Esophagus squamous epithelium (tissue), 5 donors: Measurements from ENCODE around the gene EPHA5. TPM values are rescaled to one million over a fixed set of nuclear protein-coding genes. Genes with fewer than 3 reads are reported as not detected.

ENCODE experiments used
- DNase-seq: peaks from one replicate; lab custom pipeline; 2025; lab: John Stamatoyannopoulos, UW
- H3K27ac ChIP-seq, 4 donors: fragments of 200-600 bp; sonication (generic); one replicate each; pipeline ENCODE4 v1.5.1; 2016 to 2019; ENCODE audit warnings: mild to moderate bottlenecking in 1 of 4
- H3K27me3 ChIP-seq, 4 donors: fragments of 200-600 bp; sonication (generic); 1 replicate in 3 of 4; 2 replicates in 1 of 4; pipeline versions ENCODE4 v1.5.1 to v1.6.0; 2017 to 2021; ENCODE audit warnings: antibody characterized with exemption in 1 of 4
- H3K36me3 ChIP-seq, 3 donors: fragments of 200-600 bp; sonication (generic); one replicate each; pipeline ENCODE4 v1.5.1; 2016 to 2019
- H3K4me1 ChIP-seq, 3 donors: fragments of 200-600 bp; sonication (generic); one replicate each; pipeline ENCODE4 v1.5.1; 2017 to 2019
- H3K4me3 ChIP-seq, 4 donors: fragments of 200-600 bp; sonication (generic); 1 replicate in 3 of 4; 2 replicates in 1 of 4; pipeline ENCODE4 v1.5.1; 2016 to 2019; ENCODE audit warnings: mild to moderate bottlenecking in 2 of 4, moderate library complexity in 1 of 4
- H3K9me3 ChIP-seq, 3 donors: fragments of 200-600 bp; sonication (generic); one replicate each; pipeline ENCODE4 v1.5.1; 2016 to 2019
- POLR2A ChIP-seq, 4 donors: fragments of 450-650 bp; IDR thresholded peaks; one replicate each; pipeline ENCODE4 v1.6.1; 2017; ENCODE audit warnings: antibody characterized with exemption in 4 of 4, mild to moderate bottlenecking in 4 of 4, moderate library complexity in 3 of 4
- WGBS, 2 donors: methylation state at CpG; one replicate each; pipeline ENCODE4 v1.1.5; 2018; 5-methylcytosine and 5-hydroxymethylcytosine counted together
- intact Hi-C: fragments of 100-400 bp; cut with DNase I; formaldehyde crosslinking; loops from one replicate; pipeline ENCODE4 v1.15.0; 2022
- total RNA-seq, 4 donors: library from RNA; depleted of rRNA; stranded (reverse); fragments of >200 nt; gene quantifications; one replicate each; pipeline ENCODE4 v1.1.0, GENCODE V29; 2016
- TF ChIP-seq, protein P1 (sequence below), 6 experiments: fragments of 450-650 bp in 4 of 6; fragments of 200-600 bp in 2 of 6; sonication (generic) in 2 of 6; IDR thresholded peaks; one replicate each; pipeline ENCODE4 v1.5.1; 2016 to 2019; ENCODE audit warnings: antibody characterized with exemption in 6 of 6, mild to moderate bottlenecking in 4 of 6, moderate library complexity in 4 of 6
- donor health status: DM: yes; HTN: yes; CAD: no.

The EPHA5 gene
- total RNA-seq, 4 donors from 2014 or later, result under 0.01 to 0.06 TPM; not detected in 2

DNA sequence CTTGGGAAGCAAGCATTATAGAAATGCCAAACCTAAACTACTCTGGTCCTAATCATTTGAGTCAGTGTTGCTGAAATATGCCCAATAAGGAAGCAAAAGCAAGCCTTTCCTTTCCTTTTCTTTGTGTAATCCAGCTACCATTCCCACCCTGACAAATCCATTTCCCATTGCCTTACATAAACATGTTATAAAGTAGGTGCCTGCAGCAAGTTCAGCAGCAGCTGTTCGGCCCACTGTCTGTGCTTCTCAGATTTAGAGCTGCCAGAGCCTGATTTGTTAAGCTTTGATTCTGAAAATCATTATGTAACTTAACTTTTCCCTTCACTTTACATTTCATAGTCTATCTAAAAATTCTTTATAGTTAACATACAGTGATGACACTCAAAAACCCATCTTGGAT is 148.6 kb downstream of the EPHA5 start:
- DNase-seq, result no peak
- Histone ChIP-seq H3K4me1 (no peaks in the 10 kb centered on the region), H3K27me3 (no peaks in the 10 kb centered on the region), H3K27ac (no peak overlapping the region), H3K9me3 (no peaks in the 10 kb centered on the region), H3K4me3 (no peak overlapping the region), H3K36me3 (no peaks in the 10 kb centered on the region)
- no peak for TF ChIP-seq POLR2A (IDR thresholded peaks at IDR 0.05)
- TF ChIP-seq, protein P1, sequence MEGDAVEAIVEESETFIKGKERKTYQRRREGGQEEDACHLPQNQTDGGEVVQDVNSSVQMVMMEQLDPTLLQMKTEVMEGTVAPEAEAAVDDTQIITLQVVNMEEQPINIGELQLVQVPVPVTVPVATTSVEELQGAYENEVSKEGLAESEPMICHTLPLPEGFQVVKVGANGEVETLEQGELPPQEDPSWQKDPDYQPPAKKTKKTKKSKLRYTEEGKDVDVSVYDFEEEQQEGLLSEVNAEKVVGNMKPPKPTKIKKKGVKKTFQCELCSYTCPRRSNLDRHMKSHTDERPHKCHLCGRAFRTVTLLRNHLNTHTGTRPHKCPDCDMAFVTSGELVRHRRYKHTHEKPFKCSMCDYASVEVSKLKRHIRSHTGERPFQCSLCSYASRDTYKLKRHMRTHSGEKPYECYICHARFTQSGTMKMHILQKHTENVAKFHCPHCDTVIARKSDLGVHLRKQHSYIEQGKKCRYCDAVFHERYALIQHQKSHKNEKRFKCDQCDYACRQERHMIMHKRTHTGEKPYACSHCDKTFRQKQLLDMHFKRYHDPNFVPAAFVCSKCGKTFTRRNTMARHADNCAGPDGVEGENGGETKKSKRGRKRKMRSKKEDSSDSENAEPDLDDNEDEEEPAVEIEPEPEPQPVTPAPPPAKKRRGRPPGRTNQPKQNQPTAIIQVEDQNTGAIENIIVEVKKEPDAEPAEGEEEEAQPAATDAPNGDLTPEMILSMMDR (IDR thresholded peaks at IDR 0.05), result no peak
- 13 to 18% methylated on average over 1 of the region's 1 CpG for WGBS, 2 donors
- intact Hi-C loops, result no loop called here

DNA sequence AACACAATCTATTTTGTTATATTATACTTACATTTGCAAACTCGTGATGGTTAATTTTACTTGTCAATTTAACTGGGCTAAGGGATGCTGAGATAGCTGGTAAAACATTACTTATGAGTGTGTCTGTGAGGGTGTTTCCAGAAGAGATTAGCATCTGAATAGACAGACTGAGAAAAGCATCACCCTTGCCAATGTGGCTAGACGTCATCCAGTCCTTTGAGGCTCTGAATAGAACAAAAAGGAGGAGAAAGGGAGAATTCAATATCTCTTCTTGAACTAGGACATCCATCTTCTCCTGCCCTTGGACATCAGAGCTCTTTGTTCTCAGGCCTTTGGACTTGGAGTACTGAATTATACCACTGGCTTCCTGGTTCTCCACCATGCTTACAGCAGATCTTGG is 154.6 kb downstream of the EPHA5 start:
- intact Hi-C loops, result no loop called here
- Histone ChIP-seq H3K9me3 (no peaks in the 10 kb centered on the region), H3K27ac (no peak overlapping the region), H3K4me3 (no peak overlapping the region), H3K27me3 (no peaks in the 10 kb centered on the region), H3K4me1 (no peaks in the 10 kb centered on the region), H3K36me3 (no peaks in the 10 kb centered on the region)
- no peak for TF ChIP-seq POLR2A (IDR thresholded peaks at IDR 0.05)
- TF ChIP-seq, protein P1 (IDR thresholded peaks at IDR 0.05), result no peak
- no peak for DNase-seq
- WGBS, 2 donors, result 34 to 42% methylated on average over 2 of the region's 2 CpGs

DNA sequence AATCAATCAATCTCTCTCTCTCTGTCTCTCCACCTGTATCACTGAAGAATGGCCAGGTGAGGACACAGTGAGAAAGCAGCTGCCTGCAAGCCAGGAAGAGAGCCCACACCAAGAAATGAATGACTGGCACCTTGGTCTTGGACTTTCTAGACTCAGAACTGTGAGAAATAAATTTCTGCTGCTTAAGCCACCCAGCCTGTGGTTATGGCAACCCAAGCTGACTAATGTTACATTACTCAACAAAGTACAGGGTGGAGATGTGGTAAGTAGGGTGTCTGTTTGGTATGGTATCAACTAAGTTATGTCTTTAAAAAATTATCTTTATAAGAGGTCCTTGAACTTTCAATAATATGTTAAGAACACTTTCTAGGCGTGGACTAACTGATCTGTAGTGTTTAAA is 159.3 kb downstream of the EPHA5 start:
- Histone ChIP-seq H3K9me3 (no peaks in the 10 kb centered on the region), H3K36me3 (no peaks in the 10 kb centered on the region), H3K27me3 (no peaks in the 10 kb centered on the region), H3K27ac (no peak overlapping the region), H3K4me3 (no peak overlapping the region), H3K4me1 (no peaks in the 10 kb centered on the region)
- 52 to 73% methylated on average over 1 of the region's 1 CpG for WGBS, 2 donors
- TF ChIP-seq, protein P1 (IDR thresholded peaks at IDR 0.05), result no peak
- TF ChIP-seq POLR2A (IDR thresholded peaks at IDR 0.05), result no peak
- DNase-seq, result no peak
- intact Hi-C loops, result no loop called here

DNA sequence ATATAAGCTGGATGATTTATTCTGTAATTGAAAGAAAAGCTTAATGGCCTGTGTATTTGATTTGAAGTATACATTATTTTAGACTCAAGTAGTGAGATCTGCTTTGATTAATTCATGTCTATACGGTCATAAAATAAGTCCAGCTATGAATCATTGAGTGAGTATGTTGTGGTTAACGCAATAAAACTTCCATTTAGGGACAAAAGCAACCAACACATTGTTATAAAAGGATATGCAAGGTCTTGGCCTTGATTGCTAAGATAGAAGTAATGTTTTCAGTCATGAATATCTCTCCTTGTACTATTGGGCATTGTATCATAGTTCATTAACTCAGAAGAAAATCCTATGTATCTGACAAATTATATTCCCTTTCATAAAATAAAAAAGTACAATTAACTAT is 162.1 kb downstream of the EPHA5 start:
- no peak overlapping the region for H3K4me3 ChIP-seq
- H3K27me3 ChIP-seq, result no peaks in the 10 kb centered on the region
- DNase-seq, result no peak
- WGBS, 2 donors, result 45 to 46% methylated on average over 2 of the region's 2 CpGs
- H3K36me3 ChIP-seq, result no peaks in the 10 kb centered on the region
- TF ChIP-seq, protein P1 (IDR thresholded peaks at IDR 0.05), result no peak
- no peak for TF ChIP-seq POLR2A (IDR thresholded peaks at IDR 0.05)
- no peaks in the 10 kb centered on the region for H3K9me3 ChIP-seq
- no peaks in the 10 kb centered on the region for H3K4me1 ChIP-seq
- intact Hi-C loops, result no loop called here
- no peak overlapping the region for H3K27ac ChIP-seq

DNA sequence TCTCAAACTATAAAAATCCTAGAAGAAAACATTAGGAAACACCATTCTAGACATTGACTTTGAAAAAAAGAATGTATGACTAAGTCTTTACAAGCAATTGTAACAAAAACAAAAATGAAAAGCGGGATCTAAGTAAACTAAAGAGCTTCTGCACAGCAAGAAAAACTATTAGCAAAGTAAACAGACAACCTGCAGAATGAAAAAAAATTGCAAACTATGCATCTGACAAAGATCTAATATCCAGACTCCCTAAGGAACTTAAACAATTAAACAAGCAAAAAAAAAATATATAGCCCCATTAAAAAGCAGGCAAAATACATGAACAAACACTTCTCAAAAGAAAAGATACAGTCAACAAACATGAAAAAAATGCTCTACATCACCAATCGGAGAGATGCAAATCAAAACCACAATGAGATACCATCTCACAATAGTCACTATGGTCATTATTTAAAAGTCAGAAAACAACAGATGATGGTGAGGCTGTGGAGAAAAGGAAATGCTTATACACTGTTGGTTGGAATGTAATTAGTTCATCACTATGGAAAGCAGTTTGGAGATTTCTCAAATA is 168.1 kb downstream of the EPHA5 start:
- intact Hi-C loops, result no loop called here
- no peaks in the 10 kb centered on the region for H3K9me3 ChIP-seq
- H3K27me3 ChIP-seq, result no peaks in the 10 kb centered on the region
- H3K4me1 ChIP-seq, result no peaks in the 10 kb centered on the region
- H3K4me3 ChIP-seq, result no peak overlapping the region
- no peaks in the 10 kb centered on the region for H3K36me3 ChIP-seq
- no peak overlapping the region for H3K27ac ChIP-seq
- DNase-seq, result no peak
- 53 to 58% methylated on average over 2 of the region's 2 CpGs for whole genome bisulfite sequencing, 2 donors
- TF ChIP-seq POLR2A (IDR thresholded peaks at IDR 0.05), result no peak
- TF ChIP-seq, protein P1 (IDR thresholded peaks at IDR 0.05), result no peak
